ENCODE measurements around the gene UHRF1. TPM values are rescaled to one million over a fixed set of nuclear protein-coding genes. Genes with fewer than 3 reads are reported as not detected.

Gene UHRF1
- total RNA-seq, 1 donor from 2014 or later = 10.4 TPM

DNA sequence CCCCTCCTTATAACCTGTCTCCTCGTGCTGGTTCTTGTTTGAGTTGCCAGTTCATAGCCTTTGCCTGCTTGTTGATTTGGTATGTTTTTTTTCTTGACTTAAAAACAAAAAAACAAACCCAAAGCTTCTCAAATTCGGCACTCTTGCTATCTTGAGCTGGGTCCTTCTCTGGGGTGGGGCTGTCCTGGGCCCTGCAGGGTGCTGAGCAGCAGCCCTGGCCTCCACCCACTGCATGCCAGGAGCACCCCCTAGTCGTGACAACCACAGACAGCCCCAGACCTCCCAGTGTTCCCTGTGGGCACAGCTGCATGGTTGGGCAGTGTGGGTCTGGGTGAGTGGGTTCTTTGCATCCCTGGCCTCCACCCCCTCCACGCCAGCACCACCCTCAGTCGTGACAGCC, 87.4 kb downstream of the UHRF1 start:
- Mint-ChIP-seq H3K9me3 (ENCODE audit: unreplicated experiment) (peaks cover 2% of the 10 kb centered on the region), H3K4me1 (ENCODE audit: low read depth, unreplicated experiment) (peaks cover 18% of the 10 kb centered on the region), H3K27ac (ENCODE audit: unreplicated experiment) (no peak overlapping the region), H3K4me3 (ENCODE audit: unreplicated experiment) (no peak overlapping the region), H3K27me3 (ENCODE audit: unreplicated experiment) (peaks cover 5% of the 10 kb centered on the region), H3K36me3 (ENCODE audit: unreplicated experiment) (no peaks in the 10 kb centered on the region)
- DNase-seq = no peak
- TF ChIP-seq, protein P1, sequence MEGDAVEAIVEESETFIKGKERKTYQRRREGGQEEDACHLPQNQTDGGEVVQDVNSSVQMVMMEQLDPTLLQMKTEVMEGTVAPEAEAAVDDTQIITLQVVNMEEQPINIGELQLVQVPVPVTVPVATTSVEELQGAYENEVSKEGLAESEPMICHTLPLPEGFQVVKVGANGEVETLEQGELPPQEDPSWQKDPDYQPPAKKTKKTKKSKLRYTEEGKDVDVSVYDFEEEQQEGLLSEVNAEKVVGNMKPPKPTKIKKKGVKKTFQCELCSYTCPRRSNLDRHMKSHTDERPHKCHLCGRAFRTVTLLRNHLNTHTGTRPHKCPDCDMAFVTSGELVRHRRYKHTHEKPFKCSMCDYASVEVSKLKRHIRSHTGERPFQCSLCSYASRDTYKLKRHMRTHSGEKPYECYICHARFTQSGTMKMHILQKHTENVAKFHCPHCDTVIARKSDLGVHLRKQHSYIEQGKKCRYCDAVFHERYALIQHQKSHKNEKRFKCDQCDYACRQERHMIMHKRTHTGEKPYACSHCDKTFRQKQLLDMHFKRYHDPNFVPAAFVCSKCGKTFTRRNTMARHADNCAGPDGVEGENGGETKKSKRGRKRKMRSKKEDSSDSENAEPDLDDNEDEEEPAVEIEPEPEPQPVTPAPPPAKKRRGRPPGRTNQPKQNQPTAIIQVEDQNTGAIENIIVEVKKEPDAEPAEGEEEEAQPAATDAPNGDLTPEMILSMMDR (IDR thresholded peaks at IDR 0.05; ENCODE audit: partially characterized antibody, unreplicated experiment) = no peak

DNA sequence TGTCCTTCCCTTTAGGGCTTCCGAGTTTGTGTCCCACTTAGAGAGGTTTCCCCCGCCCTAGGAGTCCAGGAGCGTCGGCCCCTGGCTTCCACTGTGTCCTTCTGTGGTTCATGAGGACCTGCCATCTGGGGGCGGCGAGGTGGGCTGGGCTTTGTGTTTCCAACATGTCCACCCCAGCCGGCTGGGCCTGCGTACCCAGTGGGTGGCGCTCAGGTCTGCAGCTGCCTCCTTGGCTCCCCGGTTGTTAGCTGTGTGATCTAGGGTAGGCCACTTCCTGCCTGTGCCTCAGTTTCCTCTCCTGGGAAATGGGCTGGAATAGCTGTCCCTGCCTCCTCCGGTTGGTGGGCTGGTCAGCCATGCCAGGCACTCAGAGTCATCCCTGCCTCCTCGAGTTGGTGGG, 88.0 kb downstream of the UHRF1 start:
- DNase-seq = no peak
- Mint-ChIP-seq H3K27ac (ENCODE audit: unreplicated experiment) (no peak overlapping the region), H3K4me1 (ENCODE audit: low read depth, unreplicated experiment) (peaks cover 13% of the 10 kb centered on the region), H3K27me3 (ENCODE audit: unreplicated experiment) (peaks cover 8% of the 10 kb centered on the region), H3K9me3 (ENCODE audit: unreplicated experiment) (peaks cover 3% of the 10 kb centered on the region), H3K36me3 (ENCODE audit: unreplicated experiment) (no peaks in the 10 kb centered on the region), H3K4me3 (ENCODE audit: unreplicated experiment) (no peak overlapping the region)
- TF ChIP-seq, protein P1 (IDR thresholded peaks at IDR 0.05; ENCODE audit: partially characterized antibody, unreplicated experiment) = no peak

DNA sequence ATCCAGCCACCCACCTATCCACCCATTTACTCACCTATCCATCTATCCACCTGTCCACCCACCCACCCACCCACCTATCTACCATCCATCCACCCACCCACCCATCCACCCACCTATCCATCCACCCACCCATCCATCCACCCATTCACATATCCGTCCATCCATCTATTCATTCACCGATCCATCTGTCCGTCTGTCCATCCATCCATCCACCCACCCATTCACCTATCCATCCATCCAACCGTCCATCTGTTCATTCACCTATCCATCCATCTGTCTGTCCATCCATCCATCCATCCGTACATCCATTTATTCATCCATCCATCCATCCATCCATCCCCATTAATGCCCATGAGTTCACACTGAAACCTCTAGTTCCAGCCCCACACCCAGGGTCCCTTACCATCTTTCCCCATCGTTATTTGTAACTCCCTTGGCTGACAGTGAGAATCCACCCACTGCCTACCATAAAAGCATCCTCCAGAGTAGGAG, 90.9 kb downstream of the UHRF1 start:
- Mint-ChIP-seq H3K4me3 (ENCODE audit: unreplicated experiment) (peak overlapping the region; percentile 10), H3K27me3 (ENCODE audit: unreplicated experiment) (peaks cover 10% of the 10 kb centered on the region), H3K9me3 (ENCODE audit: unreplicated experiment) (peaks cover 6% of the 10 kb centered on the region), H3K27ac (ENCODE audit: unreplicated experiment) (peak overlapping the region; percentile 34), H3K4me1 (ENCODE audit: low read depth, unreplicated experiment) (peaks cover 14% of the 10 kb centered on the region), H3K36me3 (ENCODE audit: unreplicated experiment) (no peaks in the 10 kb centered on the region)
- DNase-seq = no peak
- TF ChIP-seq, protein P1 (IDR thresholded peaks at IDR 0.05; ENCODE audit: partially characterized antibody, unreplicated experiment) = no peak

DNA sequence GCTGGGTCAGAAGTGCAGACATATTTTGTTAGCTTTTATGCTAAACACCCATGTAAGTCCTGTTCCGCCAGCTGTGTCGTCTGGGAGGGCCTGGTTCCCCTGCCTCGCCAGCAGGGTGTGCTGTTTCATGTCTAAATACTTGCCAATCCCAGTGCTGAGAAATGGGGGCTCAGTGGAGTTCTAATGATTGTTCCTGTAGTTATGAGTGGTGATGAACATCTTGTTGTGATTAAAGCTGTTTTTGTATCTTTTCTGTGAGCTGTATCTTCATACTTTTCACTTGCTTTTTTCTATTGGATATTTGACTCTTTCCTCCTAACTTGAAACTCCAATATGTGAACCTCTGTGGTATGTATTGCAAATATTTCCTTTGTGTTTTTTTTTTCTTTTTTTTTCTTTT, 92.3 kb downstream of the UHRF1 start:
- Mint-ChIP-seq H3K27me3 (ENCODE audit: unreplicated experiment) (peaks cover 11% of the 10 kb centered on the region), H3K27ac (ENCODE audit: unreplicated experiment) (peak overlapping the region; percentile 57), H3K36me3 (ENCODE audit: unreplicated experiment) (no peaks in the 10 kb centered on the region)

DNA sequence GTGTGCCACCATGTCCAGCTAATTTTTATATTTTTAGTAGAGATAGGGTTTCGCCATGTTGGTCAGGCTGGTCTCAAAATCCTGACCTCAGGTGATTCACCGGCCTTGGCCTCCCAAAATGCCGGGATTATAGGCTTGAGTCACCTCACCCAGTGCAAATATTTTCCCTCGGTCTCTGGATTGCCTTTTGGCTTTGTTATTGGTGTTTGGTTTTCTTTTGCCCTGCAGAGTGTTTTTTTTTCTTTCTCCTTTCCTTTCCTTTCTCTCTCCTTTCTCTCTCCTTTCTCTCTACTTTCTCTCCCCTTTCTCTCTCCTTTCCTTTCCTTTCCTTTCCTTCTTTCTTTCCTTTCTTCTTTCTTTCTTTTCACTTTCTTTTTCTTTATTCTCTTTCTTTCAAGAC, 92.8 kb downstream of the UHRF1 start:
- Mint-ChIP-seq H3K27ac (ENCODE audit: unreplicated experiment) (no peak overlapping the region), H3K4me3 (ENCODE audit: unreplicated experiment) (no peak overlapping the region), H3K27me3 (ENCODE audit: unreplicated experiment) (peaks cover 12% of the 10 kb centered on the region)

More for the DNA sequence above, 92.3 kb downstream of the UHRF1 start:
- H3K4me3 Mint-ChIP-seq (ENCODE audit: unreplicated experiment) = no peak overlapping the region
- TF ChIP-seq, protein P1 (IDR thresholded peaks at IDR 0.05; ENCODE audit: partially characterized antibody, unreplicated experiment) = peak; percentile 76
- peaks cover 15% of the 10 kb centered on the region for H3K4me1 Mint-ChIP-seq (ENCODE audit: low read depth, unreplicated experiment)
- peak; percentile 63 for DNase-seq
- peaks cover 6% of the 10 kb centered on the region for H3K9me3 Mint-ChIP-seq (ENCODE audit: unreplicated experiment)

More for the DNA sequence above, 92.8 kb downstream of the UHRF1 start:
- Mint-ChIP-seq H3K9me3 (ENCODE audit: unreplicated experiment) (peaks cover 6% of the 10 kb centered on the region), H3K4me1 (ENCODE audit: low read depth, unreplicated experiment) (peaks cover 13% of the 10 kb centered on the region), H3K36me3 (ENCODE audit: unreplicated experiment) (peaks cover 2% of the 10 kb centered on the region)
- DNase-seq = no peak
- TF ChIP-seq, protein P1 (IDR thresholded peaks at IDR 0.05; ENCODE audit: partially characterized antibody, unreplicated experiment) = no peak
